Embryonic facial prominence (tissue), 1 donor: ENCODE measurements around the gene CHD9NB.
A peak's percentile ranks its signal among the peaks of the same experiment; 100 is the strongest.
"Not testable (repeated sequence)": the region's sequence is repeated elsewhere in the genome, so short reads cannot be mapped to it uniquely, and the experiment has no call there.

Source experiments
- DNase-seq: peaks from one replicate; pipeline ENCODE4 v3.0.0-alpha.2; 2016; ENCODE audit errors: extremely low spot score

CHD9NB gene

GRCh38 chr16:53057658-53058057 is 5.0 kb upstream of the CHD9NB start:
- no peak for DNase-seq

DNA sequence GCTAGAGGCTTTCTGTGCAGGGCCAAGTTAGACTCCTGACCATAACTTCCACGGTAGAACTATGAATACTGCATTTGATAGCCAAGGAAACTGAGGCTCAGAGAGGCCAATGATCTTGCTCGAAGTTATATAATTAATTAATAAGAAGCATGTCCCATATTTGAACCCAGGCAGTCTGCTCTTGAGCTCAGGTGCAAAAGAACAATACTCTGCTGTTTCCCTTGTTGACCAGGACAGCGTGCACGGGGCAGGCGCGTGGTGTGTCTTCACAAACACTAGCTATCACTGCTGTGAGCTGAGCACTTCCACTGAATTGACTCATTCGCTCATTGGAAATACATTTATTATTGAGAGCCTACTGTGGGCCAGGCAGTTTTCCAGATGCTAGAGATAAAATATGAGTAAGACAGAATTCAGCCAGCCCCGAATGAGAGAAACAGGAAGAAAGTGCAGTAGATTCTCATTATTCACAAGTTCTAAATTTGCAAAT is 3.7 kb upstream of the CHD9NB start:
- DNase-seq: no peak

DNA sequence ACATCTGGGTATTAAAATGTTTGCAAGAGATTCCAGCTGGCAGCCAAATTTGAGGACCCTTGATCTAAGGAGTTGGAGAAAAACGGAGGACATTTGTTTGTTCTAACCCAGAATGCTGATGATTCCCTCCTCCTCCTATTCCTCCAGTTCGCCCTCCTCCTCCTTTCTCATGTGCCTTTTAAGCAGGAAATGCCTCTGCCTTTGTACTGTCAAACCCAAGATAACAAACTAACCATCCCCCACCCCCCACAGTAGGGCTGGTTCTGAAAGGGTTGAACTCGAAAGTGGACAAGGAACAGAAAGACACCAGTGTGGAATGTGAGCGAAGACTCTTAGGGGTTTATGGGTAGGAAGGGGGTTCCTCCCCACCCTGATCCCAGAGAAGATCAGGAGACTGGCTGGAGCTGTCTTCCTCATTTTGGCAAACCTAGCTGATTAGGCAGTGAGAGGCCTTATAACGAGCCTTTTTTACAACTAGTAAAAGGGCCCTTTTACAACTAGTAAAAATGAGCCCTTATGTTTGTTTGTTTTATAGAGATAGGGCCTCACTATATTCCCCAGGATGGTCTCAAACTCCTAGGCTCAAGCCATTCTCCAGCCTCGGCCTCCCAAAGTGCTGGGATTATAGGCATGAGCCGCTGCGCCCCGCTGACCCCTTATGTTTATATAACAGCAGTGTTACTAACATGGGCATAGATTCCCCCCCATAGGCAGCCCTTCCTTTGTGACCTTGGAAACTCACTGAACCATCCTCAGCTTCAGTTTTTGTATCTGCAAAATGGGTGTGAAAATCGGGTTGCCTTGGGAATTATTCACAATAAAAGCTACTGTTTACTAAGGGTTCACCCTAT is 3.1 kb upstream of the CHD9NB start:
- DNase-seq: no peak

DNA sequence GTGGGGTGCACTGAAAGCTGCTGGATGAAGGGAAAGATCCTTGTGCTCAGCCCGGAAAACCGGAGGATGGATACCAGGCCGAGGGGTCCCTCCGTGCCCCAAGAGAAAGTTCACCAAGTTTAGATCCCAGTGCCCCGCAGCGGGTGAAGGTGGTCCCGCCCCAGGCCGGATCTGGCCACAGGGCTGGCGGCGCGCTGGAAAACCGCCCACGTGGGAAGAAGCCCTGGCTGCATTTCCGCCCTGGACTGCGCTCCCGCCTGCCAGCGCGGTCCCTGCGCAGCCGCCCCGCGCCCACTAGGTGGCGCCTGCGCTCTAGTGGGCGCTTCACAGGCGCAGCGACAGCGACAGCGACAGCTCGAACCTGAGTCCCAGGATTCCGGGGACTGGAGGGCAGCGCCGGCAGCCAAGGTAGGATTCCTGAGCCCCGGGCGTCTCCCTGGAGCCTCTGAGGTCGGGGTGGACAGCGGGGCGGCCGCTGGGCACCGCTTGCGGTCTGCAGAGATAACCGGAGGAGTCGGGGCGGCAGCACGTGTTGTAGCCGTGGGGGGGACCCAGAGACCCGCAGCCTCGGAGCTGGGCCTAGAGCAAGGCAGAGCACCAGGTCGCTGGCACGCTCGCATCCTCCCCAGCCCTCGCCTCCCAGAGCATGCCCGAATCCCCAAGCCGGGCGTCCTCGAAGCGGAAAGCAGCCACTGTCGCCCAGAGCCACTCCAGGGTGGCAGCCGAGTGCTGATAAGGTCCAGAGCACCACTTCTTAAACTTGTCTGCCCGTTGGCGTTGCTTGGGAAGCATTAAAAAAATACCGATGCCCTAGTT is 2.2 kb upstream of the CHD9NB start, which contains the start of gene CHD9:
Gene CHD9, plus strand, starts transcription at position 322 of the 816 bp plus-strand sequence. CDS start 101,099 bp downstream, outside the sequence.
- peak; percentile 77 for DNase-seq

GRCh38 chr16:53053967-53054669 is 1.4 kb upstream of the CHD9NB start:
- DNase-seq: no peak

DNA sequence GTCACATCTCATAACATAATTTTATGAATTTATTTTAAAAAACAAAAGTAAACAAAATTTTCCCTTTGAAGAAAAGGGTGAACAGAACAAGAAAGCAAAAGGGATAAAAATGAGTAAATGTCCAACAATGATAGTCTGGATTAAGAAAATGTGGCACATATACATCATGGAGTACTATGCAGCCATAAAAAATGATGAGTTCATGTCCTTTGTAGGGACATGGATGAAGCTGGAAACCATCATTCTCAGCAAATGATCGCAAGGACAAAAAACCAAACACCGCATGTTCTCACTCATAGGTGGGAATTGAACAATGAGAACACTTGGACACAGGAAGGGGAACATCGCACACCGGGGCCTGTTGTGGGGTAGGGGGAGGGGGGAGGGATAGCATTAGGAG is 1.4 kb downstream of the CHD9NB start:
- DNase-seq: not testable (repeated sequence)

DNA sequence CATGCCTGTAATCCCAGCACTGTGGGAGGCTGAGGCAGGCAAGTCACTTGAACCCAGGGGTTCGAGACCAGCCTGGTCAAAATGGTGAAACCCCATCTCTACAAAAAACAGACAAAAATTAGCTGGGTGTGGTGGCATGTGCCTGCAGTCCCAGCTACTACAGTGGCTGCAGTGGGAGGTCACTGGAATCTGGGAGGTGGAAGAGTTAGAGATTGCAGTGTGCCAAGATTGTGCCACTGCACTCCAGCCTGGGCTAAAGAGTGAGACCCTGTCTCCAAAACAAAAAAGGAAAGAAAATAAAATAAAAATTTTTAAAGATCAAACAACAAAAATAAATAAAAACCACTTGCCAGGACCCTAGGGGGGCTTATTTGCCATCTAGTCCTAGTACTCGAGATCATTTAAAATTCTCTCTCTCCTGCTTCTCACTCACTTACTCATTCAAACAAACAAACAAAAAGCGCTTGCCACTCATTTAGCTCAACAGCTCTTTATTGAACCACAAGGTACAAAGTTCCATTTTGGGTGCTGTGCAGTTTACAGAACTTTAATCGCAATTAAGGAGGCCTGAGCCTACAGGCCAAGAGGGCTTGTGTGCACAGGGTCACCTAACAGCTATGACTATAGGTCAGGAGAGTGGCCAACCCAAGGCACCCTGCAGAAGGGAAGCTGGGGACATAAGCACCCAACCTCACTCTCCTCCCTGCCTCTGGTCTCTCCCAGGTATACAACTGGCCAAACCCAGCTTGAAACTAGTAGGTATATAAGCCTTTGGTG is 4.4 kb downstream of the CHD9NB start:
- no peak for DNase-seq

GRCh38 chr16:53047515-53047914 is 5.2 kb downstream of the CHD9NB start:
- not testable (repeated sequence) for DNase-seq

- no peak for DNase-seq
These were observed 7.1 kb downstream of the CHD9NB start for GRCh38 chr16:53045341-53046220.

- DNase-seq: no peak
These were observed 8.6 kb downstream of the CHD9NB start for GRCh38 chr16:53043986-53044601.

- no peak for DNase-seq
These were observed 9.3 kb downstream of the CHD9NB start for GRCh38 chr16:53043428-53043831.

GRCh38 chr16:53042235-53042701 is 10.4 kb downstream of the CHD9NB start:
- no peak for DNase-seq

DNA sequence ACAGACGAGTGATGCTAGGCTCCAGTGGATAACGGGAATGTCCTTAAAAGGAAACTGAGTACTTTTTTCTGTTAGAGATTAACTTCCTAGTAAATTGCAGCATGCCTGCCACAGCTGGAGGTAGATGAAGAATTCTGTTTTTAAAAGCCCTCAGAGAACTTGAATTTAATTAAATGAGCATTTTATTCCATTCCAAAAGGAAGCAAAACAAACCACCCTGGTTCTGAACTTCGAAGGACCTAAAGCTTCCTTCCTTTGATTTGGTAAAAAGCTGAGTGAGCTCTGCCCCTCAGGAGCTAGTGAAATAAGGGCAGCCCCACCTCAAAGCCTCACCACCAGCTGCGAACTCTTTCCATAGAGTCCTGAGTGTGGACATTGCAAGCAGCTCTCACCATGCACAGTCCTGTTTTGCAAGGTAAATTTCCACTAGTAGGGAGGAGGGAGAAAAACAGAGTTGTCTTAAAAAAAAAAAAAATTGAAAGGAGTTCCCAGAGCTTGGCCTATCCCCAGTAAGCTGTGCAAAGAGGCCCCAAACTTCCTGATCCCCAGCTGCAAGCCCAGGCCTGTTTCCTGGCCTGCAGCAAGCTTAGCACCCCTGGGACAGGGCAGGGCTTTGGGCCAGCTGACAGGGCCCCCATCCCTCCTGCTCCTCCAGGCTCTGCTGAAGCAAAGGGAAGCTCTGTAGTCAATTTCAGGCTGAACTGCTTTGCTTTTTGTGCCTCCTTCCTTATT is 11.2 kb downstream of the CHD9NB start:
- DNase-seq: no peak

DNA sequence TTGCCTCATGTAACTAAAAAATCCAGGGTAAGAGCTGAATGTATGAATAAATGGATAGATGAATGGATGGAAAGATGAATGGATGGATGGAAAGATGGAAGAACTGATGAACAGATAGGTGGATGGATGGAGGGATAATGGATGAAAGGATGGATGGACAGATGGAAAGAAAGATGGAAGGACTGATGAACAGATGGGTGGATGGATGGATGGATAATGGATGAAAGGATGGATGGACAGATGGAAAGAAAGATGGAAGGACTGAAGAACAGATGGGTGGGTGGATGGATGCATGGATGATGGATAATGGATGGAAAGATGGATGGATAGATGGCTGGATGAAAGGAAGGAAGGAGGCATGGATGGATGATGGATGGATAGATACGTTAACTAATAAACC is 11.9 kb downstream of the CHD9NB start:
- no peak for DNase-seq

DNA sequence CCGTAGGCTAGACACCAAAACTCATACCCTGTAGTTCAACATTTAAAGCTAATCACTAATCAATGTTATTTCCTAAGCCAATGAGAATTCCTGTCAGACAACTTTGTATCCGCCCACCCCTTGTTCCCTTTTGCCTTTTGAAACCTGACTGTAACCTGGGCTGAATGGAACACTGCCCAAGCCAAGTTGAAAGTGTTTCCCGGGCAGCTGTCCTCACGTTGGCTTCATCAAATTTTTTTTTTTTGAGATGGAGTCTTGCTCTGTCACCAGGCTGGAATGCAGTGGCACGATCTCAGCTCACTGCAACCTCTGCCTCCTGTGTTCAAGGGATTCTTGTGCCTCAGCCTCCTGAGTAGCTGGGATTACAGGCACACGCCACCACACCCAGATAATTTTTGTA is 16.0 kb downstream of the CHD9NB start:
- DNase-seq: not testable (repeated sequence)

DNA sequence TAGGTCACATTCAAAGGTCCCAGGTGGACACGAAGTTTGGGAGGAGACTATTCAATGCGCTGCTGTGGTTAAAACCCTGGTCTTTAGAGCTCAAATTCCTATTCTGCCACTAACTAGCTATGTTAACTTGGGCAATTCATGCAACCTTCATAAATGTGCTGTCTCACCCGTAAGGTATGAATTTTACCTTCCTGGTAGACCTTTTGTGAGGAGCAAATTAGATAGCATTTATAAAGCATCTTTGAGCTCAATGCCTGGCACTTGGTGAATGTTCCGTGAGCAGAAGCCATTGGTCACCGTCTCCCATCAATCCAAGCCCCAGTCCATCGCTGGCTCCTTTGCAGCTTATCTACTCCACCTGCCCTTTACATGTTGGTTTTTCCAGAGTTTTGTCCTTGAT is 16.6 kb downstream of the CHD9NB start:
- no peak for DNase-seq

DNA sequence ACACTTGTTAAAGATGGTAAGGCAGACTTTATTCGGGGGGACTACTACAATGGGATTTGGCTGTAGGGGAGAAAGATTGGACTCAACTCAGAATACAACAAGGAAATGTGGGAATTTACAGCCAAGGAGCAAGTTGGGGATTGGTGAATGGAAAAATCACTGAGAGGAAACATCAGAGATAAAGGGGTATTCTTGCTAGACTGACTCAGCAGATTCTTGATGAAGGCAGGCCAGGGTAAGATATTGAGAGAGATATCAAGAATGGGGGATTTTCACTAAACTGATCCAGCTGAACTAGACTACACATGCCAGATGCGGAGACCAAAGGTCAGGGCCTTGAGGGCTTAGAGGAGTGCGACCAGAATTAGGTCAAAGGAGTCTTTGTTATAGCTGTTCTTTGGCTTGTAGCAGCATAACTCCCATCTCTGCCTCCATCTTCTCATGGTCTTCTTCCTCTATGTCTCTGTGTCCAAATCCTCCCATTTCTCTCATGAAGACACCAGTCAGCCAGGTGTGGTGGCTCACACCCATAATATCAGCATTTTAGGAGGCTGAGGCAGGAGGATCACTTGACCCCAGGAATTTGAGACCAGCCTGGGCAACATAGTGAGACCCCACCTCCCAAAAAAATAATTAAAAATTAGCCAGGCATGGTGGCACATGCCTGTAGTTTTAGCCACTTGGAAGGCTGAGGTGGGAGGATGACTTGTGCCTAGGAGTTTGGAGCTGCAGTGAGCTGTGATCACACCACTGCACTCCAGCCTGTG is 17.3 kb downstream of the CHD9NB start:
- DNase-seq: no peak

- DNase-seq: no peak
These were observed 18.4 kb downstream of the CHD9NB start for GRCh38 chr16:53034306-53034705.
